Measurements from ENCODE around the gene TBL3. TPM values are rescaled to one million over a fixed set of nuclear protein-coding genes. Genes with fewer than 3 reads are reported as not detected.
A peak's percentile ranks its signal among the peaks of the same experiment; 100 is the strongest.

The TBL3 gene
- total RNA-seq, 1 experiment from 2014 or later, result 68.9 TPM

DNA sequence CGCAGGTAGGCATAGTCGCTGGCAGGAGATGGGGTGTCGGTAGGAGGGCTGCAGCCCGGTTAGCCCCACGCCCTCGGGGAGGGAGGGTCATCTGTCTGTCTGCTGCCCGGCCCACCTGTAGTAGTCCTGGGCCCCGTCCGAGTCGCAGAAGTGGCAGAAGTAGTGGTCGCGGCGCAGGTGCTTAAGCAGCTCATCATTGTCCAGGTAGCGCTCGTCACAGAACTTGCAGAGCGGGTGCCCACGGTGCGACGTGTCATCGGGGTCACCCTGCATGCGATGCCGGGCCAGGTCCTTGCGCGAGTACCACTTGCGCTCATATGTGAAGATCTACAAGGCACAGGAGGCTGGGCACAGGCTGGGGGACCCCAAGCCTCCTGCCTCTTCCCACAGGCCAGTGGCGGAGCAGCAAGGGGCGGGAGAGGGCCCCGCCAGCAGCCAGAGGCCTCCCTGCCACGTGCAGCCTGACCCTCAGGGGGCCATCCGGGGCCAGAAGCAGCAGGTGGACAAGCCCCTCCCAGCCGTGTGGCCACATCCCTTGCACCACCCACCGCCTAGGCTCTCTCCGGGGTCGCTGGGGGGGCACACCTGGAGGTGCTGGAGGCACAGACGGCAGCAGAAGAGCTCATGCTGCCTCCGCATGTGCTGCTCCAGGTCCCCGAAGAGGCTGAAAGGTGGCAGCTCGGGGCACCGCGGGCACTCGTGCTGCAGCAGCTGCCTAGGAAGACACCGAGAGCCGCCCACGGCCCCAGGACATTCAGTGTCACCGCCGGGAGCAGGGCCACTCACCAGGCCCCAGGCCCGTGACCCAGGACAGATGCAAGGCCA is 30.8 kb downstream of the TBL3 start:
- ChIA-PET POLR2A (interaction anchor here (2.1 to 2.6 kb wide), 2 partner anchors 38 to 138 kb away, joined by 9 to 10 read pairs; partner anchors contain the start of gene RPS2), CTCF (interaction anchor here (1.4 to 1.6 kb wide), 2 partner anchors 14 to 20 kb away, joined by 3 to 12 read pairs; no protein-coding TSS in a partner anchor), RAD21 (ENCODE audit: low non-redundant PET in 1 of 2, low total read pairs in 2 of 2, uncharacterized antibody in 2 of 2, unreplicated experiment in 2 of 2) (no interaction called here)
- no TSS peak for BruUV-seq (replicated peaks)
- DNase-seq (ENCODE audit: low read depth, low spot score) (no peak), ATAC-seq (no peak)
- Histone ChIP-seq H3K9me2 (ENCODE audit: insufficient read depth) (no peaks in the 10 kb centered on the region), H3K27ac (ENCODE audit: low read depth, low read length) (peak overlapping the region; percentile 19; the same call in 1 of the 2 replicates), H3K4me3 (replicated peaks in 1 of 2; ENCODE audit: low read depth in 1 of 2, low read length in 2 of 2) (no peak overlapping the region), H3K9ac (ENCODE audit: low read length) (no peak overlapping the region), H3K4me1 (ENCODE audit: control insufficient read depth in 1 of 2, insufficient read depth in 2 of 2, low read length in 2 of 2) (peaks cover 13 to 38% of the 10 kb centered on the region in 2 experiments), H3K9me3 (ENCODE audit: control insufficient read depth in 1 of 2, insufficient read depth in 1 of 2, low read depth in 1 of 2, low read length in 2 of 2) (no peaks in the 10 kb centered on the region), H4K20me1 (ENCODE audit: insufficient read depth) (no peaks in the 10 kb centered on the region; the same call in 1 of the 2 replicates), H3K4me2 (ENCODE audit: low read length) (no peak overlapping the region), H3K27me3 (ENCODE audit: insufficient read depth, low read length) (no peaks in the 10 kb centered on the region), H3K36me3 (ENCODE audit: control insufficient read depth in 1 of 2, insufficient read depth in 2 of 2, low read length in 2 of 2) (peaks cover 23 to 53% of the 10 kb centered on the region in 2 experiments; a peak in 3 of 4 replicates), H2AFZ (ENCODE audit: low read depth, low read length, poor library complexity, severe bottlenecking) (no peak overlapping the region), H3K79me2 (ENCODE audit: insufficient read depth, low read length) (peaks cover 63% of the 10 kb centered on the region)
- intact Hi-C loops (cut with micrococcal nuclease), result loop anchor here (5.0 kb wide), 1 partner anchor 140 kb away; no protein-coding TSS in a partner anchor
- TF ChIP-seq JUND (IDR thresholded peaks at IDR 0.05), result no peak
- no peak for TF ChIP-seq EGR1 (IDR thresholded peaks at IDR 0.05; ENCODE audit: low read depth)
- TF ChIP-seq POLR2AphosphoS5 (IDR thresholded peaks at IDR 0.05; ENCODE audit: low read depth, low read length), result no peak
- TF ChIP-seq ZNF274 (IDR thresholded peaks at IDR 0.05; ENCODE audit: low read depth, low read length), result no peak
- TF ChIP-seq POLR2A (IDR thresholded peaks at IDR 0.05; ENCODE audit: borderline replicate concordance, extremely low read depth, insufficient read depth, insufficient read length), result no peak
- TF ChIP-seq EZH2 (IDR thresholded peaks at IDR 0.05), result no peak
- TF ChIP-seq ZBTB33 (IDR thresholded peaks at IDR 0.05; ENCODE audit: extremely low read depth, insufficient replicate concordance, low read length), result no peak
- TF ChIP-seq CBX3 (IDR thresholded peaks at IDR 0.05; ENCODE audit: low read depth), result no peak
- no peak for TF ChIP-seq ELF1 (IDR thresholded peaks at IDR 0.05; ENCODE audit: borderline replicate concordance, low read depth)
- TF ChIP-seq, protein P1, sequence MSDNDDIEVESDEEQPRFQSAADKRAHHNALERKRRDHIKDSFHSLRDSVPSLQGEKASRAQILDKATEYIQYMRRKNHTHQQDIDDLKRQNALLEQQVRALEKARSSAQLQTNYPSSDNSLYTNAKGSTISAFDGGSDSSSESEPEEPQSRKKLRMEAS (IDR thresholded peaks at IDR 0.05), result no peak
- TF ChIP-seq RAD21 (IDR thresholded peaks at IDR 0.05; ENCODE audit: low read depth), result no peak
- no peak for TF ChIP-seq TCF7L2 (IDR thresholded peaks at IDR 0.05; ENCODE audit: borderline replicate concordance, extremely low read depth, insufficient read depth, insufficient read length)
- no peak for TF ChIP-seq EZH2phosphoT487 (IDR thresholded peaks at IDR 0.05; ENCODE audit: borderline replicate concordance)
- TF ChIP-seq, protein P2, sequence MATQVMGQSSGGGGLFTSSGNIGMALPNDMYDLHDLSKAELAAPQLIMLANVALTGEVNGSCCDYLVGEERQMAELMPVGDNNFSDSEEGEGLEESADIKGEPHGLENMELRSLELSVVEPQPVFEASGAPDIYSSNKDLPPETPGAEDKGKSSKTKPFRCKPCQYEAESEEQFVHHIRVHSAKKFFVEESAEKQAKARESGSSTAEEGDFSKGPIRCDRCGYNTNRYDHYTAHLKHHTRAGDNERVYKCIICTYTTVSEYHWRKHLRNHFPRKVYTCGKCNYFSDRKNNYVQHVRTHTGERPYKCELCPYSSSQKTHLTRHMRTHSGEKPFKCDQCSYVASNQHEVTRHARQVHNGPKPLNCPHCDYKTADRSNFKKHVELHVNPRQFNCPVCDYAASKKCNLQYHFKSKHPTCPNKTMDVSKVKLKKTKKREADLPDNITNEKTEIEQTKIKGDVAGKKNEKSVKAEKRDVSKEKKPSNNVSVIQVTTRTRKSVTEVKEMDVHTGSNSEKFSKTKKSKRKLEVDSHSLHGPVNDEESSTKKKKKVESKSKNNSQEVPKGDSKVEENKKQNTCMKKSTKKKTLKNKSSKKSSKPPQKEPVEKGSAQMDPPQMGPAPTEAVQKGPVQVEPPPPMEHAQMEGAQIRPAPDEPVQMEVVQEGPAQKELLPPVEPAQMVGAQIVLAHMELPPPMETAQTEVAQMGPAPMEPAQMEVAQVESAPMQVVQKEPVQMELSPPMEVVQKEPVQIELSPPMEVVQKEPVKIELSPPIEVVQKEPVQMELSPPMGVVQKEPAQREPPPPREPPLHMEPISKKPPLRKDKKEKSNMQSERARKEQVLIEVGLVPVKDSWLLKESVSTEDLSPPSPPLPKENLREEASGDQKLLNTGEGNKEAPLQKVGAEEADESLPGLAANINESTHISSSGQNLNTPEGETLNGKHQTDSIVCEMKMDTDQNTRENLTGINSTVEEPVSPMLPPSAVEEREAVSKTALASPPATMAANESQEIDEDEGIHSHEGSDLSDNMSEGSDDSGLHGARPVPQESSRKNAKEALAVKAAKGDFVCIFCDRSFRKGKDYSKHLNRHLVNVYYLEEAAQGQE (IDR thresholded peaks at IDR 0.05; ENCODE audit: low read depth), result no peak
- no peak for TF ChIP-seq FOSL1 (IDR thresholded peaks at IDR 0.05; ENCODE audit: low read depth)
- no peak for TF ChIP-seq SP1 (IDR thresholded peaks at IDR 0.05; ENCODE audit: low read depth)
- TF ChIP-seq YY1 (IDR thresholded peaks at IDR 0.05; ENCODE audit: extremely low read depth, insufficient replicate concordance, low read depth, low read length), result no peak

All from HCT116 (cell line).